Measurements from ENCODE around the gene ZNF710.
"Not testable (repeated sequence)": the region's sequence is repeated elsewhere in the genome, so short reads cannot be mapped to it uniquely, and the experiment has no call there.

ZNF710 gene

GRCh38 chr15:90070623-90071022 is 69.5 kb downstream of the ZNF710 start:
- not testable (repeated sequence) for H3K36me3 ChIP-seq (replicated peaks); H3K27me3 ChIP-seq (ENCODE audit: low read depth); H3K9me3 ChIP-seq; H3K4me3 ChIP-seq; DNase-seq (ENCODE audit: low spot score in 2 of 2); H3K4me1 ChIP-seq
- in situ Hi-C loops (cut with MboI; ENCODE audit: low sequenced_read_pairs): loop anchor here (5.0 to 10.0 kb wide), 3 partner anchors 173 to 336 kb away; no protein-coding TSS in a partner anchor

GRCh38 chr15:90071220-90071807 is 70.2 kb downstream of the ZNF710 start:
- no peaks in the 10 kb centered on the region for H3K27me3 ChIP-seq (ENCODE audit: low read depth)
- no peaks in the 10 kb centered on the region for H3K4me1 ChIP-seq
- no peak overlapping the region for H3K4me3 ChIP-seq
- DNase-seq (ENCODE audit: low spot score in 2 of 2): peak; percentile 69 to 86
- H3K9me3 ChIP-seq: no peaks in the 10 kb centered on the region
- in situ Hi-C loops (cut with MboI; ENCODE audit: low sequenced_read_pairs): loop anchor here (5.0 to 10.0 kb wide), 3 partner anchors 174 to 337 kb away; no protein-coding TSS in a partner anchor
- peaks cover 2% of the 10 kb centered on the region for H3K36me3 ChIP-seq (replicated peaks)

GRCh38 chr15:90072978-90073640 is 72.0 kb downstream of the ZNF710 start:
- Histone ChIP-seq H3K4me3 (no peak overlapping the region), H3K4me1 (no peaks in the 10 kb centered on the region), H3K36me3 (replicated peaks) (peaks cover 2% of the 10 kb centered on the region), H3K9me3 (no peaks in the 10 kb centered on the region), H3K27me3 (ENCODE audit: low read depth) (no peaks in the 10 kb centered on the region)
- no peak for DNase-seq (ENCODE audit: low spot score in 2 of 2)
- in situ Hi-C loops (cut with MboI; ENCODE audit: low sequenced_read_pairs): loop anchor here (5.0 to 10.0 kb wide), 3 partner anchors 176 to 338 kb away; no protein-coding TSS in a partner anchor

- Histone ChIP-seq H3K4me1 (no peaks in the 10 kb centered on the region), H3K27me3 (ENCODE audit: low read depth) (no peaks in the 10 kb centered on the region), H3K9me3 (no peaks in the 10 kb centered on the region), H3K36me3 (replicated peaks) (peaks cover 2% of the 10 kb centered on the region), H3K4me3 (no peak overlapping the region)
- no peak for DNase-seq (ENCODE audit: low spot score in 2 of 2)
- in situ Hi-C loops (cut with MboI; ENCODE audit: low sequenced_read_pairs): loop anchor here (5.0 to 10.0 kb wide), 3 partner anchors 177 to 339 kb away; no protein-coding TSS in a partner anchor
Measured at GRCh38 chr15:90074023-90074422, 72.9 kb downstream of the ZNF710 start.

- H3K36me3 ChIP-seq (replicated peaks): peaks cover 2% of the 10 kb centered on the region
- in situ Hi-C loops (cut with MboI; ENCODE audit: low sequenced_read_pairs): loop anchor here (5.0 to 10.0 kb wide), 3 partner anchors 178 to 340 kb away; no protein-coding TSS in a partner anchor
Measured at GRCh38 chr15:90074916-90075315, 73.8 kb downstream of the ZNF710 start.

GRCh38 chr15:90075420-90076289 is 74.5 kb downstream of the ZNF710 start:
- no peaks in the 10 kb centered on the region for H3K9me3 ChIP-seq
- no peak overlapping the region for H3K4me3 ChIP-seq
- no peak for DNase-seq (ENCODE audit: low spot score in 2 of 2)
- peaks cover 2% of the 10 kb centered on the region for H3K36me3 ChIP-seq (replicated peaks)
- H3K27me3 ChIP-seq (ENCODE audit: low read depth): no peaks in the 10 kb centered on the region
- no peaks in the 10 kb centered on the region for H3K4me1 ChIP-seq
- in situ Hi-C loops (cut with MboI; ENCODE audit: low sequenced_read_pairs): loop anchor here (10.0 kb wide), 2 partner anchors 311 to 341 kb away; no protein-coding TSS in a partner anchor

More at GRCh38 chr15:90074916-90075315, 73.8 kb downstream of the ZNF710 start:
- no peaks in the 10 kb centered on the region for H3K27me3 ChIP-seq (ENCODE audit: low read depth)
- DNase-seq (ENCODE audit: low spot score in 2 of 2): no peak
- H3K4me1 ChIP-seq: no peaks in the 10 kb centered on the region
- no peaks in the 10 kb centered on the region for H3K9me3 ChIP-seq
- H3K4me3 ChIP-seq: no peak overlapping the region

- Histone ChIP-seq H3K36me3 (replicated peaks) (peaks cover 2% of the 10 kb centered on the region), H3K27me3 (ENCODE audit: low read depth) (no peaks in the 10 kb centered on the region), H3K4me3 (no peak overlapping the region), H3K9me3 (no peaks in the 10 kb centered on the region), H3K4me1 (no peaks in the 10 kb centered on the region)
- in situ Hi-C loops (cut with MboI; ENCODE audit: low sequenced_read_pairs): loop anchor here (10.0 kb wide), 2 partner anchors 312 to 342 kb away; no protein-coding TSS in a partner anchor
- DNase-seq (ENCODE audit: low spot score in 2 of 2): no peak
Measured at GRCh38 chr15:90076716-90077115, 75.6 kb downstream of the ZNF710 start.

GRCh38 chr15:90078965-90079364 is 77.8 kb downstream of the ZNF710 start:
- Histone ChIP-seq H3K9me3 (no peaks in the 10 kb centered on the region), H3K4me1 (no peaks in the 10 kb centered on the region), H3K27me3 (ENCODE audit: low read depth) (no peaks in the 10 kb centered on the region), H3K36me3 (replicated peaks) (peaks cover 2% of the 10 kb centered on the region), H3K4me3 (no peak overlapping the region)
- in situ Hi-C loops (cut with MboI; ENCODE audit: low sequenced_read_pairs): loop anchor here (10.0 kb wide), 2 partner anchors 314 to 344 kb away; no protein-coding TSS in a partner anchor
- no peak for DNase-seq (ENCODE audit: low spot score in 2 of 2)

GRCh38 chr15:90079619-90080457 is 78.7 kb downstream of the ZNF710 start:
- H3K4me1 ChIP-seq: no peaks in the 10 kb centered on the region
- H3K4me3 ChIP-seq: no peak overlapping the region
- in situ Hi-C loops (cut with MboI; ENCODE audit: low sequenced_read_pairs): loop anchor here (10.0 kb wide), 3 partner anchors 205 to 345 kb away; no protein-coding TSS in a partner anchor
- peaks cover 2% of the 10 kb centered on the region for H3K36me3 ChIP-seq (replicated peaks)
- H3K9me3 ChIP-seq: no peaks in the 10 kb centered on the region
- H3K27me3 ChIP-seq (ENCODE audit: low read depth): no peaks in the 10 kb centered on the region
- no peak for DNase-seq (ENCODE audit: low spot score in 2 of 2)

- peaks cover 2% of the 10 kb centered on the region for H3K36me3 ChIP-seq (replicated peaks)
- H3K4me3 ChIP-seq: no peak overlapping the region
- H3K9me3 ChIP-seq: no peaks in the 10 kb centered on the region
- in situ Hi-C loops (cut with MboI; ENCODE audit: low sequenced_read_pairs): loop anchor here (10.0 kb wide), 1 partner anchor 206 kb away; no protein-coding TSS in a partner anchor
- H3K27me3 ChIP-seq (ENCODE audit: low read depth): no peaks in the 10 kb centered on the region
- no peaks in the 10 kb centered on the region for H3K4me1 ChIP-seq
- DNase-seq (ENCODE audit: low spot score in 2 of 2): no peak
Measured at GRCh38 chr15:90080458-90080755, 79.3 kb downstream of the ZNF710 start.

GRCh38 chr15:90080818-90081393 is 79.8 kb downstream of the ZNF710 start:
- H3K36me3 ChIP-seq (replicated peaks): peaks cover 5% of the 10 kb centered on the region
- H3K27me3 ChIP-seq (ENCODE audit: low read depth): no peaks in the 10 kb centered on the region
- in situ Hi-C loops (cut with MboI; ENCODE audit: low sequenced_read_pairs): loop anchor here (10.0 kb wide), 1 partner anchor 206 kb away; no protein-coding TSS in a partner anchor
- no peak overlapping the region for H3K4me3 ChIP-seq
- H3K9me3 ChIP-seq: no peaks in the 10 kb centered on the region
- no peak for DNase-seq (ENCODE audit: low spot score in 2 of 2)
- no peaks in the 10 kb centered on the region for H3K4me1 ChIP-seq

- Histone ChIP-seq H3K9me3 (no peaks in the 10 kb centered on the region), H3K36me3 (replicated peaks) (peaks cover 4% of the 10 kb centered on the region), H3K27me3 (ENCODE audit: low read depth) (no peaks in the 10 kb centered on the region), H3K4me3 (no peak overlapping the region), H3K4me1 (no peaks in the 10 kb centered on the region)
- DNase-seq (ENCODE audit: low spot score in 2 of 2): no peak
- in situ Hi-C loops (cut with MboI; ENCODE audit: low sequenced_read_pairs): loop anchor here (10.0 kb wide), 1 partner anchor 207 kb away; no protein-coding TSS in a partner anchor
Measured at GRCh38 chr15:90082140-90082715, 81.1 kb downstream of the ZNF710 start.

Measured in HAP-1 (cell line).